Neural crest cell (in vitro differentiated cells): ENCODE measurements around the gene PAOX. TPM values are rescaled to one million over a fixed set of nuclear protein-coding genes. Genes with fewer than 3 reads are reported as not detected.

ENCODE experiments used
- DNase-seq: peaks from one replicate; pipeline ENCODE4 v3.0.0; 2021; ENCODE audit warnings: low read depth, mixed read lengths, low spot score
- H3K27ac Mint-ChIP-seq: one replicate; pipeline ENCODE4 v1.8.0; 2021; ENCODE audit warnings: mild to moderate bottlenecking, mixed read lengths; ENCODE audit not compliant: unreplicated experiment
- H3K27me3 Mint-ChIP-seq: 2 replicates; pipeline ENCODE4 v1.8.0; 2021; ENCODE audit warnings: low read depth, mild to moderate bottlenecking, mixed read lengths
- H3K36me3 Mint-ChIP-seq: 2 replicates; pipeline ENCODE4 v1.8.0; 2021; ENCODE audit warnings: low read depth, mild to moderate bottlenecking, mixed read lengths
- H3K4me1 Mint-ChIP-seq: 2 replicates; pipeline ENCODE4 v1.8.0; 2021; ENCODE audit warnings: mixed read lengths
- H3K4me3 Mint-ChIP-seq: one replicate; pipeline ENCODE4 v1.8.0; 2021; ENCODE audit warnings: mild to moderate bottlenecking, mixed read lengths
- H3K9me3 Mint-ChIP-seq: 2 replicates; pipeline ENCODE4 v1.8.0; 2021; ENCODE audit warnings: mixed read lengths
- microRNA-seq: library from miRNA; unstranded; fragments of <30 nt; microRNA quantifications from one replicate; pipeline ENCODE4, GENCODE V29; 2020
- total RNA-seq: library from RNA; stranded (reverse); gene quantifications from 2 replicates; pipeline ENCODE4 v1.2.1, GENCODE V29; 2021
- TF ChIP-seq, protein P1 (sequence below): fragments of 200-600 bp; sonication (generic); conservative IDR thresholded peaks from 2 replicates; pipeline ENCODE4 v1.5.0; 2021; ENCODE audit warnings: antibody characterized with exemption, mild to moderate bottlenecking

Gene PAOX
- total RNA-seq, 1 donor from 2014 or later: 9.7 TPM

DNA sequence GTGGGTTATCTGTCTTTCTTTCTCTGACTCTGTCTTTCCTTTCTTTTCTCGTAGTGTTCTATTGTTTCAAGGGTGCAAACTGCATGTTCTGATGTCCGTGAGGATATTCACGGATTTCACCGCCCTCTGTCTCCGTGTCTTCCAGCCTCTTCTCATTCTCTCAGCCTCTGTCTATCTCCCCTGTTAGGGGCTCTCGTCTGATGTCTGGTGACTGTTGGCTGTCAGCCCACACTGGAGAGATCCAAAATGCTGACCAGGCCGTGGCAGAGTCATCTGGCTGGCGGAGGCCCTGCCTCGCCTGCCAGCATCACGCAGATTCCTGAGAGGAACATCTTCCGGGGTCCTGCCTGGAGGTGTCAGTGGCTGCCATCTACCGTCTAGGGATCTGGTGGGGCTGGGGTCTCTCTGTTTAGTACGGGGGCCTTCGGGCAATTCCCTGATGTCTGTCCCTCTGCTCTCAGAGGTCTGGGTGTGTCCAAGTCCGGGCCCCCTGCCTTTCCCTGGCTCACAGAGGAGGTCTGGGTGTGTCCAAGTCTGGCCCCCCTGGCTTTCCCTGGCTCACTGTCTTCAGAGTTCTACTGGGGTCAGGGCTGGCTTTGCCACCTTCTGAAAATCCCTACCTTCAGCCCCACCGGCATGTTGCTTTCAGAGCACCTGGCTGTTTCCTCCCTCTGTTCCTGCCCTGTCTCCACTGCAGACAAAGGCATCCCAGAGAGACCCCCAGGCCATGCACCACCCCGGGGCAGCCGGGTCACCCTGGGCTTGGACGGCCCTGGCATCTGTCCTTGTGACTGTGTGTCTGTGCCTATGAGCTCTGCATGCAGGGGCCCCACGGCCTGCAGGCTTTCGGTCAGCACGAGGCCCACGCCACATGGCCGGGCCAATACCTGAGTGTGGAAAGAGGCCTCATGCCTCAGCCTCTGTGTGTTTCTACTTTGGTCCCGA lies 60.7 kb downstream of the PAOX start:
- H3K9me3 Mint-ChIP-seq: peaks cover 15% of the 10 kb centered on the region
- H3K27me3 Mint-ChIP-seq: no peaks in the 10 kb centered on the region
- TF ChIP-seq, protein P1, sequence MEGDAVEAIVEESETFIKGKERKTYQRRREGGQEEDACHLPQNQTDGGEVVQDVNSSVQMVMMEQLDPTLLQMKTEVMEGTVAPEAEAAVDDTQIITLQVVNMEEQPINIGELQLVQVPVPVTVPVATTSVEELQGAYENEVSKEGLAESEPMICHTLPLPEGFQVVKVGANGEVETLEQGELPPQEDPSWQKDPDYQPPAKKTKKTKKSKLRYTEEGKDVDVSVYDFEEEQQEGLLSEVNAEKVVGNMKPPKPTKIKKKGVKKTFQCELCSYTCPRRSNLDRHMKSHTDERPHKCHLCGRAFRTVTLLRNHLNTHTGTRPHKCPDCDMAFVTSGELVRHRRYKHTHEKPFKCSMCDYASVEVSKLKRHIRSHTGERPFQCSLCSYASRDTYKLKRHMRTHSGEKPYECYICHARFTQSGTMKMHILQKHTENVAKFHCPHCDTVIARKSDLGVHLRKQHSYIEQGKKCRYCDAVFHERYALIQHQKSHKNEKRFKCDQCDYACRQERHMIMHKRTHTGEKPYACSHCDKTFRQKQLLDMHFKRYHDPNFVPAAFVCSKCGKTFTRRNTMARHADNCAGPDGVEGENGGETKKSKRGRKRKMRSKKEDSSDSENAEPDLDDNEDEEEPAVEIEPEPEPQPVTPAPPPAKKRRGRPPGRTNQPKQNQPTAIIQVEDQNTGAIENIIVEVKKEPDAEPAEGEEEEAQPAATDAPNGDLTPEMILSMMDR: no peak
- H3K36me3 Mint-ChIP-seq: peaks cover 11% of the 10 kb centered on the region
- H3K27ac Mint-ChIP-seq: no peak overlapping the region
- H3K4me1 Mint-ChIP-seq: no peaks in the 10 kb centered on the region
- DNase-seq: no peak
- no peak overlapping the region for H3K4me3 Mint-ChIP-seq

DNA sequence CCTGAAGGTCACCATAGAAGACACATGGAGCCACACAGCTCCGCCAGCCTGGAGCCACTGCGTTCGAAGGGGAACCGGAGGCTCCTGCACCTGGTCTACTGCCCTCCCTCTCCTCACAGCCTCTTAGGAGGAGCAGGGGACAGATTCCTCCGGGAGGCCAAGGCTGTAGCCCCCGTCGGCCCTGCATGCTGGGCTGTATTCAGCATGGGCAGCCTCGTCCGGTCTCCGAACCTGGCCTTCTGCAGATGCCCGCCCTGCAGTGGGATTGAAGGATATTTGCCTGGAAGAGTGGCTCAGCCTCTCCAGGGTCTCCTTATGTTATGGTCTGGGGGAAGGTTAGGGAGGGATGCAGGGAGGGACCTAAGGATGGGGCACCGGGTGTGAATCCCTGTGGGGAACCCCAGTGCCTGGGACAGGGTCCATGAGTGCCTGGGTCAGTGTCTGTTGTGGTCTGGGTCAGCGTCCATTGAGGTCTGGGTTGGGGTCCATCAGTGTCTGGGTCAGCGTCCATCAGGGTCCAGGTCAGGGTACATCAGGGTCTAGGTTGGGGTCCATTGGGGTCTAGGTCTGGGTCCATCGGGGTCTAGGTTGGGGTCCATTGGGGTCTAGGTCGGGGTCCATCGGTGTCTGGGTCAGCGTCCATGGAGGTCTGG lies 61.7 kb downstream of the PAOX start:
- peaks cover 11% of the 10 kb centered on the region for H3K36me3 Mint-ChIP-seq

More for the DNA sequence above, 61.7 kb downstream of the PAOX start:
- H3K4me3 Mint-ChIP-seq: no peak overlapping the region
- no peaks in the 10 kb centered on the region for H3K4me1 Mint-ChIP-seq
- TF ChIP-seq, protein P1: no peak
- no peaks in the 10 kb centered on the region for H3K27me3 Mint-ChIP-seq
- no peak overlapping the region for H3K27ac Mint-ChIP-seq
- H3K9me3 Mint-ChIP-seq: peaks cover 15% of the 10 kb centered on the region
- no peak for DNase-seq

Small RNA genes within 50 kb of the gene (microRNA-seq; reads per million reads assigned to microRNA genes)
- gene MIR3944: 4.7 reads per million

Other genes with a start within 250 kb of the PAOX start
- gene KNDC1, start 219.0 kb upstream of the PAOX start, total RNA-seq: 4.0 and 5.5 TPM in 2 replicates
- gene UTF1, start 149.0 kb upstream of the PAOX start, total RNA-seq: not detected in 2 replicates
- gene VENTX, start 141.4 kb upstream of the PAOX start, total RNA-seq: not detected in 2 replicates
- gene ADAM8, start 102.4 kb upstream of the PAOX start, total RNA-seq: 3.6 and 4.5 TPM in 2 replicates
- 70.0 and 72.0 TPM in 2 replicates for gene TUBGCP2, start 70.4 kb upstream of the PAOX start, total RNA-seq
- gene ZNF511, start 70.3 kb upstream of the PAOX start, total RNA-seq: 62.7 and 75.6 TPM in 2 replicates
- 0.82 and 0.89 TPM in 2 replicates for gene CALY, start 42.4 kb upstream of the PAOX start, total RNA-seq
- not detected in 2 replicates for gene PRAP1, start 31.9 kb upstream of the PAOX start, total RNA-seq
- 18.1 and 18.3 TPM in 2 replicates for gene FUOM, start 21.2 kb upstream of the PAOX start, total RNA-seq
- 98.1 and 103 TPM in 2 replicates for gene ECHS1, start 5.9 kb upstream of the PAOX start, total RNA-seq
- gene MTG1, start 14.9 kb downstream of the PAOX start, total RNA-seq: 104 and 105 TPM in 2 replicates
- 0.37 and 0.48 TPM in 2 replicates for gene SPRN, start 45.4 kb downstream of the PAOX start, total RNA-seq
- gene SCART1, start 74.7 kb downstream of the PAOX start, total RNA-seq: 1.4 and 1.6 TPM in 2 replicates
- gene CYP2E1, start 148.1 kb downstream of the PAOX start, total RNA-seq: 0.48 and 0.49 TPM in 2 replicates
- gene SYCE1, start 186.3 kb downstream of the PAOX start, total RNA-seq: not detected in 2 replicates
- gene FRG2B, start 247.5 kb downstream of the PAOX start, total RNA-seq: not detected in 2 replicates